ENCODE measurements around the gene RNF220. TPM values are rescaled to one million over a fixed set of nuclear protein-coding genes. Genes with fewer than 3 reads are reported as not detected.

RNF220 gene
- total and polyA plus RNA-seq, 2 donors (not counting 3 experiments of a cell fraction or from before 2014, with no cell fraction given), result 62.7 to 66.6 TPM

GRCh38 chr1:44645476-44646244, 240.6 kb downstream of the RNF220 start:
- no peak overlapping the region for H3K27ac ChIP-seq (ENCODE audit: insufficient read depth, low read depth, low read length)
- H3K79me2 ChIP-seq (ENCODE audit: control insufficient read depth, insufficient read depth, low read length), result no peaks in the 10 kb centered on the region

More at GRCh38 chr1:44645476-44646244, 240.6 kb downstream of the RNF220 start:
- BruUV-seq (replicated peaks), result no TSS peak
- POLR2A ChIA-PET, result no interaction called here
- dilution Hi-C loops (cut with MboI; ENCODE audit: extremely low pct_ligation_motif_present, low sequenced_read_pairs) (no loop called here), intact Hi-C loops (cut with micrococcal nuclease) (no loop called here)
- no peak overlapping the region for H2AFZ ChIP-seq (ENCODE audit: low read depth, low read length)
- no peaks in the 10 kb centered on the region for H3K4me1 ChIP-seq (ENCODE audit: control insufficient read depth, extremely low read depth, insufficient read depth, low read length)
- TF ChIP-seq JUN (IDR thresholded peaks at IDR 0.05; ENCODE audit: borderline replicate concordance, insufficient read depth, insufficient read length, low read depth), result no peak
- TF ChIP-seq CTCF (IDR thresholded peaks at IDR 0.05; ENCODE audit: extremely low read depth in 1 of 2, insufficient read depth in 1 of 2, low read depth in 1 of 2, low read length in 2 of 2), result no peak
- no peaks in the 10 kb centered on the region for H3K27me3 ChIP-seq (ENCODE audit: control insufficient read depth in 2 of 2, insufficient read depth in 2 of 2, low read length in 2 of 2)
- no peak overlapping the region for H3K9ac ChIP-seq (replicated peaks; ENCODE audit: extremely low read depth, insufficient read depth, low read length)
- H3K9me1 ChIP-seq (replicated peaks; ENCODE audit: control insufficient read depth, extremely low read depth, insufficient read depth, low read length), result no peaks in the 10 kb centered on the region
- CTCF ChIA-PET, result interaction anchor here (1.2 kb wide), 1 partner anchor 10 kb away, joined by 3 read pairs; no protein-coding TSS in a partner anchor
- FAIRE-seq (no peak), DNase-seq (ENCODE audit: low read depth, low spot score) (no peak)
- H3K4me2 ChIP-seq (ENCODE audit: insufficient read depth, low read length), result no peak overlapping the region
- no peaks in the 10 kb centered on the region for H4K20me1 ChIP-seq (replicated peaks; ENCODE audit: control insufficient read depth, extremely low read depth, insufficient read depth, low read length)
- H3K4me3 ChIP-seq (replicated peaks in 1 of 3; ENCODE audit: insufficient read depth in 1 of 3, low read depth in 1 of 3, low read length in 3 of 3), result no peak overlapping the region
- peaks cover 0 to 48% of the 10 kb centered on the region in 2 experiments for H3K36me3 ChIP-seq (ENCODE audit: control insufficient read depth in 2 of 2, extremely low read depth in 1 of 2, insufficient read depth in 2 of 2, low read length in 2 of 2)
- no peaks in the 10 kb centered on the region for H3K9me3 ChIP-seq (replicated peaks; ENCODE audit: control insufficient read depth, insufficient read depth, low read length)
